HFFc6 (cell line): ENCODE results near the gene CCDC9B. TPM values are rescaled to one million over a fixed set of nuclear protein-coding genes. Genes with fewer than 3 reads are reported as not detected.
A peak's percentile ranks its signal among the peaks of the same experiment; 100 is the strongest.

Experiments used
- DNase-seq: peaks from one replicate; pipeline ENCODE4 v3.0.0-alpha.2; 2018
- H3K27ac Mint-ChIP-seq: 2 replicates; pipeline ENCODE4 v1.8.0; 2020; ENCODE audit warnings: mild to moderate bottlenecking, mixed read lengths
- H3K27me3 Mint-ChIP-seq: 2 replicates; pipeline ENCODE4 v1.8.0; 2021; ENCODE audit warnings: mild to moderate bottlenecking, moderate library complexity, mixed read lengths; ENCODE audit not compliant: insufficient read depth
- H3K36me3 Mint-ChIP-seq: 2 replicates; pipeline ENCODE4 v1.8.0; 2021; ENCODE audit warnings: low read depth, mixed read lengths
- H3K4me1 Mint-ChIP-seq: 2 replicates; pipeline ENCODE4 v1.8.0; 2020; ENCODE audit warnings: low read depth, mixed read lengths
- H3K4me3 Mint-ChIP-seq: 2 replicates; pipeline ENCODE4 v1.8.0; 2020; ENCODE audit warnings: mild to moderate bottlenecking, moderate library complexity, mixed read lengths
- H3K9me3 Mint-ChIP-seq: 2 replicates; pipeline ENCODE4 v1.8.0; 2020; ENCODE audit warnings: mild to moderate bottlenecking, mixed read lengths
- total RNA-seq, 6 experiments: library from RNA; stranded (reverse); fragmentation: NEBNext Ultra II Directional; extraction: Animal tissue kit (Norgen Biotek cat#: 25700); gene quantifications; 2 replicates in 1 of 6; 3 replicates in 5 of 6; pipeline ENCODE4 v1.2.3, GENCODE V29; 2021
- TF ChIP-seq, protein P1 (sequence below): fragments of 200-600 bp; sonication (generic); IDR thresholded peaks from 2 replicates; pipeline ENCODE4 v1.5.0; 2021; ENCODE audit warnings: antibody characterized with exemption, mild to moderate bottlenecking

The CCDC9B gene
- total RNA-seq, 6 experiments from 2014 or later: 54.3 to 92.3 (median 57.9) TPM

DNA sequence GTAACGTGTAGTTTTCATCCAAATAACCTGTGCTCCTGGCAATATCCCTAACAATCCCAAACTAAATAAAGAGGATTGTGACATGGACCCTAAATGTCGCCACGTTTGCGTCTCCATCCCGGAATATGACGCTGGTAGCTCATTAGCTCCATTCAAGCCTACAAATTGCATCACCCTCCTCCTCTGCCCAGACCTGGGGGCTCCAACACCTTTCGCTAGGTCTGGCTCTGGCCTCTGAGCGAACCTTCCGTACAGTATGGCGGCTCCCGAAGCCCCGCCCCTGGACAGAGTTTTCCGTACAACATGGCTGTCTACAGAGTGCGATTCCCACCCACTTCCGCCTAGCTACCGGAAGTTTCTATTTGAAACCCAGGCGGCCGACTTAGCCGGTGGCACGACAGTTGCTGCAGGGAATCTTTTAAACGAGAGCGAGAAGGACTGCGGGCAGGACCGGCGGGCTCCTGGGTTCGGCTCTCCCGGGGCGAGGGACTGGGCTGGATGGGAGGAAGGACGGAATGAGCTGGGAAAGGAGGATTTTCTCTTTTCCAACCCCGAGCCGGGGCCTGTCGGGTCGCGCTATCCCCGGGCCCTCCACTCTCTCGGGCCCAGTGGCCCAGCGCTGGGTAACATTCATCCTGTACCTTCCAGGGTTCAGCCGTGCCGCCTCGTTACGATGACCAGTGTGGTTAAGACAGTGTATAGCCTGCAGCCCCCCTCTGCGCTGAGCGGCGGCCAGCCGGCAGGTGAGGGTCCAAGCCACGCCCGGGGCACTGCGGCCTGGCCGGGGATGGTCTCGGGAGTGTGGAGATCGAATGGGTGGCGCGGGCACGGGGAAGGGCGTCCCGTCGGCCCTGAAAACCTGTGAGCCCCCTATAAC lies 42.1 kb upstream of the CCDC9B start, which contains the start of gene KNSTRN:
Gene KNSTRN, plus strand, starts transcription at position 142 of the 877 bp plus-strand sequence. Its CDS starts 115 bp downstream, at position 257.
- DNase-seq: peak; percentile 93
- peaks cover 28% of the 10 kb centered on the region for H3K36me3 Mint-ChIP-seq
- peaks cover 57% of the 10 kb centered on the region for H3K4me1 Mint-ChIP-seq
- H3K9me3 Mint-ChIP-seq: 0 out of 2 replicates have a peak, but pooled peaks cover 4% of the 10 kb centered on the region
- H3K4me3 Mint-ChIP-seq: peak within 1 kb of the TSS; percentile 93
- peaks cover 2% of the 10 kb centered on the region for H3K27me3 Mint-ChIP-seq
- peak within 1 kb of the TSS; percentile 80 for H3K27ac Mint-ChIP-seq
- TF ChIP-seq, protein P1, sequence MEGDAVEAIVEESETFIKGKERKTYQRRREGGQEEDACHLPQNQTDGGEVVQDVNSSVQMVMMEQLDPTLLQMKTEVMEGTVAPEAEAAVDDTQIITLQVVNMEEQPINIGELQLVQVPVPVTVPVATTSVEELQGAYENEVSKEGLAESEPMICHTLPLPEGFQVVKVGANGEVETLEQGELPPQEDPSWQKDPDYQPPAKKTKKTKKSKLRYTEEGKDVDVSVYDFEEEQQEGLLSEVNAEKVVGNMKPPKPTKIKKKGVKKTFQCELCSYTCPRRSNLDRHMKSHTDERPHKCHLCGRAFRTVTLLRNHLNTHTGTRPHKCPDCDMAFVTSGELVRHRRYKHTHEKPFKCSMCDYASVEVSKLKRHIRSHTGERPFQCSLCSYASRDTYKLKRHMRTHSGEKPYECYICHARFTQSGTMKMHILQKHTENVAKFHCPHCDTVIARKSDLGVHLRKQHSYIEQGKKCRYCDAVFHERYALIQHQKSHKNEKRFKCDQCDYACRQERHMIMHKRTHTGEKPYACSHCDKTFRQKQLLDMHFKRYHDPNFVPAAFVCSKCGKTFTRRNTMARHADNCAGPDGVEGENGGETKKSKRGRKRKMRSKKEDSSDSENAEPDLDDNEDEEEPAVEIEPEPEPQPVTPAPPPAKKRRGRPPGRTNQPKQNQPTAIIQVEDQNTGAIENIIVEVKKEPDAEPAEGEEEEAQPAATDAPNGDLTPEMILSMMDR: no peak

DNA sequence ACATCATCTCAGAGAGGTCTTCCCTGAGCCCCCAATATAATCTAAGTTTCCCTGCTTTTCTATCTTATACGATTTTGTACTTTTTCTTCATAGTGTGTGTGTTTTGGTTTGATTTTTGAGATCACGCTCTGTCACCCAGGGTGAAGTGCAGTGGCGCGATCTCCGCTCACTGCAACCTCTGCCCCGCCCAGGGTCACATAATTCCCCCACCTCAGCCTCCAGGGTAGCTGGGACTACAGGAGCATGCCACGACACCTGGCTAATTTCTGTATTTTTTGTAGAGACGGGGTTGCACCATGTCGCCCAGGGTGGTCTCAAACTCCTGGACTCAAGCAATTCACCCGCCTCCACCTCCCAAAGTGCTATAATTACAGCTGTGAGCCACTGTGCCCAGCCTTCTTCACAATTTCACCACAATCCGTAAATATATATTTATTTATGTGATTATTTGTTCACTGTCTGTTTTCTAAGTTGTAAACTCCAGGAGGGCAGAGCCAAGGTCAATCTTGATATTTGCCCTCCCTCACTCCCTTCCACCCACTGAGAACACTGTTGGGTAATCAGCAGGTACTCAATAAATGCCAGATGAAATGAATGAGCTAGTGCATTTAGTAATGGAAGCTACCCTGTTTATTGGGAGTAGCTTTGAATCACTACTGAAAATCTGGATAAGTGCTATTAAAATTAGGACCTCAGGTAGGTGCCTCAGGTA lies 41.2 kb upstream of the CCDC9B start:
- Mint-ChIP-seq H3K4me3 (no peak overlapping the region), H3K36me3 (peaks cover 20% of the 10 kb centered on the region), H3K27ac (peak overlapping the region; percentile 80), H3K27me3 (peaks cover 2% of the 10 kb centered on the region), H3K9me3 (0 out of 2 replicates have a peak, but pooled peaks cover 4% of the 10 kb centered on the region), H3K4me1 (peaks cover 65% of the 10 kb centered on the region)
- no peak for DNase-seq
- TF ChIP-seq, protein P1: no peak

DNA sequence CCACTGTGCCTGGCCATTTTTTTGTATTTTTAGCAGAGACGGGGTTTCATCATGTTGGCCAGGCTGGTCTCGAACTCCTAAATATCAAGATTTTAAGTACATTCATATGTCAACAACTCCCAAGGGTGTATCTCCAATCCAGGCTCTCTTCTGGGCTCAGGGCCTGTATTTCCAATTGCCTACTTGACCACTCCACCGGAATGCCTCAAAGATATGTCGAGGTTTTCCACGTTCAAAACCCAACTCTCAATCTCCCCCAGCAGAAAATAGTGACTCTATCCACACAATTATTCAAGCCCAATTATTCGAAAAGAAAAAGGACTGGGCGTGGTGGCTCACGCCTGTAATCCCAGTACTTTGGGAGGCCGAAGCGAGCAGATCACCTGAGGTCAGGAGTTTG lies 39.9 kb upstream of the CCDC9B start:
- peaks cover 17% of the 10 kb centered on the region; the same call in 1 of the 2 replicates for H3K36me3 Mint-ChIP-seq
- H3K27ac Mint-ChIP-seq: peak overlapping the region; percentile 40; the same call in 1 of the 2 replicates
- TF ChIP-seq, protein P1: no peak
- peaks cover 65% of the 10 kb centered on the region for H3K4me1 Mint-ChIP-seq
- no peak for DNase-seq
- no peak overlapping the region for H3K4me3 Mint-ChIP-seq
- H3K27me3 Mint-ChIP-seq: peaks cover 2% of the 10 kb centered on the region
- 0 out of 2 replicates have a peak, but pooled peaks cover 4% of the 10 kb centered on the region for H3K9me3 Mint-ChIP-seq

DNA sequence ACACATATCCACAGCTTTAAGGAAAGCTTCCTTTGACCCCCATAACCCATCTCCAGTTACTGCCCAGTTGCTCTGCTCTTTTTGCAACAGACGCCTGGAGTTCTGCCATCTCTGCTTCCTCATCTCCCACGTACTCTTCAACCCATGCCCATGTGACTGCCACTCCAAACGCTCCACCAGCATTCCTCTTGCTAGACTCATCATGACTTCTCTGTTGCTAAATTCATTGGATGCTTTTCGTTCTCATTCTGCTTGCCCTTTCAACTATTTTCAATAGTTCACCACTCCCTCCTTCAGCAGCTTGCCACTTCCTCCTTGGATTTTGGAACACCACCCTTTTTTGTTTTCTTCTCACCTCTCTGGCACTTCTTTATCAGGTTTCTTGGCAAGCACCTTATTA lies 39.1 kb upstream of the CCDC9B start:
- peak overlapping the region; percentile 46 for H3K4me3 Mint-ChIP-seq
- peak overlapping the region; percentile 84 for H3K27ac Mint-ChIP-seq
- peak; percentile 95 for DNase-seq
- peaks cover 1% of the 10 kb centered on the region; the same call in 1 of the 2 replicates for H3K27me3 Mint-ChIP-seq
- 0 out of 2 replicates have a peak, but pooled peaks cover 4% of the 10 kb centered on the region for H3K9me3 Mint-ChIP-seq
- peaks cover 58% of the 10 kb centered on the region for H3K4me1 Mint-ChIP-seq
- peaks cover 13% of the 10 kb centered on the region; the same call in 1 of the 2 replicates for H3K36me3 Mint-ChIP-seq
- TF ChIP-seq, protein P1: no peak

DNA sequence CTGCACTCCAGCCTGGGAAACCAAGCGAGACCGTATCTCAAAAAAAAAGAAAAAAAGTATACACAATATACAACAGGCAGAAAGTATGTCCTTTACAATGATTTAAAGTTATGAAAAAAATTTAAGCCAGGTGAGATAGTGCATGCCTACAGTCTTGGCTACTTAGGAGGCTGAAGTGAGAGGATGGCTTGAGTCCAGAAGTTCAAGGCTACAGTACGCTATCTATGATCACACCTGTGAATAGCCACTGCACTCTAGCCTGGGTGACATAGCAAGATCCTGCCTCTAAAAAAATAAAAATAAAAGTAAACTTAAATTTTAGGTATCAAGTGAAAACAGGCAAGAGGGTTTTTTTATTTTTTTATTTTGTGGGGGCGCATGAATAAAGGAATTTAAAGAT lies 38.6 kb upstream of the CCDC9B start:
- Mint-ChIP-seq H3K9me3 (0 out of 2 replicates have a peak, but pooled peaks cover 4% of the 10 kb centered on the region), H3K27ac (peak overlapping the region; percentile 84), H3K36me3 (peaks cover 9% of the 10 kb centered on the region; the same call in 1 of the 2 replicates), H3K4me3 (peak overlapping the region; percentile 46; the same call in 1 of the 2 replicates), H3K27me3 (peaks cover 1% of the 10 kb centered on the region; the same call in 1 of the 2 replicates), H3K4me1 (peaks cover 53% of the 10 kb centered on the region)
- no peak for DNase-seq
- TF ChIP-seq, protein P1: no peak
